ENCODE data around the gene GNAI3. TPM values are rescaled to one million over a fixed set of nuclear protein-coding genes. Genes with fewer than 3 reads are reported as not detected.

The GNAI3 gene
- polyA plus RNA-seq, 1 donor: 7.5 TPM

DNA sequence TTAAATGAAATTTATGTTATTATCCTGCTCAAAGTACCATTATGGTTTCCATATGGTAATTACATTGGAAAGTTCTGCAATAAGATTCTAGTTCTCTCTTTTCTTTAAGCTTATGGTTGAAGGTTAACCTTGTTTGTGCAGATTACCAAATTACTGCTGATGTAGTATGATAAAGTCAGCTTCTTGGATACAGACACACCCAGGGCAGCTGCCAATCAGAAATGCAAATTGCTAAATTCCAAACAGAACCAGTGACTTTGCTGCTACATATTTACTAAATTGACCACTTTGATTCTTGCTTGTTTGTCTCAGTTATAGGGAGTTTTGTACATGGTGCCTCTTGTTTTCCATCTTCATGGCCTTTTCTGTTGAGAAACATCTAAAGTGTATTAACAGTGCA, 44.5 kb downstream of the GNAI3 start:
- Histone ChIP-seq H3K4me1 (ENCODE audit: control insufficient read depth, insufficient read depth, low read length) (no peaks in the 10 kb centered on the region), H3K36me3 (ENCODE audit: control insufficient read depth, insufficient read depth, low read length) (peaks cover 43% of the 10 kb centered on the region), H3K4me3 (ENCODE audit: low read length) (no peak overlapping the region), H3K9me3 (ENCODE audit: control insufficient read depth, low read depth, low read length) (no peaks in the 10 kb centered on the region), H3K27ac (ENCODE audit: low read length) (no peak overlapping the region), H3K27me3 (ENCODE audit: control insufficient read depth, insufficient read depth, low read length) (no peaks in the 10 kb centered on the region)
- DNase-seq: no peak

DNA sequence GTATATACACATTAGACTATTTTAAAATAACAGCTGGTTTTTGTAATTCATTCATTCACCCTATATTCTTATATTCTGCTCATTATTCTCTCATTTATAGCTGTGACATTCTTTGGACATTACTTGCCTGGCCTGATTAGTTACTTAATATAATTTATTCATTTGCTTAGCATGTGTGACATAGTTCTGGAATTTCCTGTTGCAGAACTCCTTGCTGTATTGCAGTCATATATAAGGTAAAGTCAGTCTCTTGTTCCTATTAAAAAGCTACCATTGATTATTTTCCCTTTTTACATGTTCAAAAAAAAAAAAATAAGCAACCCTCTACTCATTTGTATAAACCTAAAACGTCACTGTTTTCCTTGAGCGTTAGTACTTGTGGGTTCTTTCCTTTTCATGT, 47.1 kb downstream of the GNAI3 start:
- H3K4me1 ChIP-seq (ENCODE audit: control insufficient read depth, insufficient read depth, low read length): no peaks in the 10 kb centered on the region
- no peak overlapping the region for H3K4me3 ChIP-seq (ENCODE audit: low read length)
- 92% methylated on average over 2 of the region's 2 CpGs for WGBS (ENCODE audit: insufficient coverage, low lambda C conversion rate)
- H3K9me3 ChIP-seq (ENCODE audit: control insufficient read depth, low read depth, low read length): no peaks in the 10 kb centered on the region
- no peaks in the 10 kb centered on the region for H3K27me3 ChIP-seq (ENCODE audit: control insufficient read depth, insufficient read depth, low read length)
- no peak for DNase-seq
- no peak overlapping the region for H3K27ac ChIP-seq (ENCODE audit: low read length)
- peaks cover 37% of the 10 kb centered on the region for H3K36me3 ChIP-seq (ENCODE audit: control insufficient read depth, insufficient read depth, low read length)

DNA sequence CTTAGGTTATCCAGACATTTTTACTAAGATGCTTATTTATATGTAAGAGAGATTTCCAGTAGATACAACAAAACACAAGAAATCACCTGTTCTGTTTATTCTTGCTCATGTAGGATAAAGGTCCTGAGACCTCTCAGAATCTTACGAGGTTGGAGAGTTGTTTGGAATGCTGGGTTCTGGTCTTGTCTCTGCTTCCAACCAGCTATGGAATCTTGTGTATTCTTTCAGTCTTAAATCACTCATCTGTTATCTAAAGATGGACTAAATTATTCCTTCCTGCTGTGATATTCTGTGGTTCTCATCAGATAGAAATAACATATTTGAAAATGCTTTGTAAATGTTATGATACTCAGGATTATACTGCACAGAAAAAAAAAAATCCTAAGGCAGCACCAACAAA, 49.7 kb downstream of the GNAI3 start:
- Histone ChIP-seq H3K4me3 (ENCODE audit: low read length) (no peak overlapping the region), H3K4me1 (ENCODE audit: control insufficient read depth, insufficient read depth, low read length) (no peaks in the 10 kb centered on the region), H3K27me3 (ENCODE audit: control insufficient read depth, insufficient read depth, low read length) (no peaks in the 10 kb centered on the region), H3K36me3 (ENCODE audit: control insufficient read depth, insufficient read depth, low read length) (peaks cover 23% of the 10 kb centered on the region), H3K27ac (ENCODE audit: low read length) (no peak overlapping the region), H3K9me3 (ENCODE audit: control insufficient read depth, low read depth, low read length) (no peaks in the 10 kb centered on the region)
- no CpG with 5 or more reads among the region's 1 CpG for WGBS (ENCODE audit: insufficient coverage, low lambda C conversion rate)
- no peak for DNase-seq

DNA sequence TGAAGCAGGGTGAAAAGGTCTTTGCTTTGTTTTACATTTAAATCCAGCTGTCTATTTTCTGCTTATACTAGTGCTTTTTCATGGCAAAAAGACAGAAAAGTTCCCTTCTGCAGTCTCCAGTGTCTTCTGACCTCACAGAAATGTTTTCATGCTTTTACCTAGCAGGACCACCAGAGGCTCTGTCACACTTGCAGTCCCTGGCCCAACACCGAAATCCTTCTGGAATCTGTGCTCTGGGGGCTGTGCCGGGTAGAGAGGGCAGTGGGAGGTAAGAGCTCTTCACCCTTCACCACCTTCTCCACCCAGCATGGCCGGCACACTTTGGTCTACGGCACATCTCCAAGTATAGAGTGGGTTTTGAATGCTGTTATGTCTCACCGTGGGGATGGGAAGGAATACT, 50.2 kb downstream of the GNAI3 start:
- Histone ChIP-seq H3K4me1 (ENCODE audit: control insufficient read depth, insufficient read depth, low read length) (no peaks in the 10 kb centered on the region), H3K27ac (ENCODE audit: low read length) (no peak overlapping the region), H3K9me3 (ENCODE audit: control insufficient read depth, low read depth, low read length) (no peaks in the 10 kb centered on the region), H3K4me3 (ENCODE audit: low read length) (no peak overlapping the region), H3K36me3 (ENCODE audit: control insufficient read depth, insufficient read depth, low read length) (peaks cover 18% of the 10 kb centered on the region), H3K27me3 (ENCODE audit: control insufficient read depth, insufficient read depth, low read length) (no peaks in the 10 kb centered on the region)
- no CpG with 5 or more reads among the region's 5 CpGs for WGBS (ENCODE audit: insufficient coverage, low lambda C conversion rate)
- no peak for DNase-seq

DNA sequence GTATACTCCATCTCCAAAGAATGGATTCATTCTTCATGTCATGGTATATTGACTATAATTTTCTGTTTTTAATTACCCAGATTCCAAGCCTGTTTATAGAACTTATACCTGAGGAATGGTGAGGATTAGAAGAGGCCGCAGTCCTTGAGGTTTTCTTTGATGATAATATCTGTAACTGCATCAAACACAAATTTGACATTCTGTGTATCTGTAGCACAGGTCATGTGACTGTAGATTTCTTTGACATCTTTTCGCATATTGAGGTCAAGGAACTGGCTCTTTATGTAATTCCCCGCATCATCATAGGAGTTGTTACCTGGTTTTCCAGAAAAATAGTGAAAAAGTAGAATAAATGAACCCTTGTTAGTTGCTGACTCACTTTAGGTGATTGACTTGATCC, 54.8 kb downstream of the GNAI3 start:
- peaks cover 2% of the 10 kb centered on the region for H3K36me3 ChIP-seq (ENCODE audit: control insufficient read depth, insufficient read depth, low read length)
- no peak overlapping the region for H3K4me3 ChIP-seq (ENCODE audit: low read length)
- no peak overlapping the region for H3K27ac ChIP-seq (ENCODE audit: low read length)
- no peaks in the 10 kb centered on the region for H3K9me3 ChIP-seq (ENCODE audit: control insufficient read depth, low read depth, low read length)
- H3K4me1 ChIP-seq (ENCODE audit: control insufficient read depth, insufficient read depth, low read length): no peaks in the 10 kb centered on the region
- no peaks in the 10 kb centered on the region for H3K27me3 ChIP-seq (ENCODE audit: control insufficient read depth, insufficient read depth, low read length)
- 100% methylated on average over 1 of the region's 3 CpGs for WGBS (ENCODE audit: insufficient coverage, low lambda C conversion rate)
- no peak for DNase-seq

DNA sequence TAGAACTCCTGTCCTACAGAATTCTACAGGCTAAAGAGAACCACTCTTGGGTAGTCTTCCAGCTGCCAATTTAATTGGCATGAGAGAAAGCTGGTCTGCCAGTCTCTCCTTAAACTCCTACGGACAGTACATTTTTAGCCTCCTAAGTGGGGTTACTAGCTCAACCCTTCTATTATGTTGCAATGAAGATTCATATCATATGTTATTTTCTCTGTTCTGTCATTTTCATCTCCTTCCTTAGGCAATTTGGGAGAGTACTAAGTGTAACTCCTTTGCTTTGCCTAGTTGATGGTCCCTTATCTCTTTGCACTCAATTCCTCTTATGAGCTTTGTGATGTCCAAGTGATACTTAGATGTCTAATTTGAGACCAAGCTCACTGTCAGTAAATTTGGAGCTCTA, 57.0 kb downstream of the GNAI3 start:
- Histone ChIP-seq H3K27me3 (ENCODE audit: control insufficient read depth, insufficient read depth, low read length) (no peaks in the 10 kb centered on the region), H3K4me3 (ENCODE audit: low read length) (no peak overlapping the region), H3K9me3 (ENCODE audit: control insufficient read depth, low read depth, low read length) (no peaks in the 10 kb centered on the region), H3K4me1 (ENCODE audit: control insufficient read depth, insufficient read depth, low read length) (no peaks in the 10 kb centered on the region), H3K36me3 (ENCODE audit: control insufficient read depth, insufficient read depth, low read length) (peaks cover 2% of the 10 kb centered on the region), H3K27ac (ENCODE audit: low read length) (no peak overlapping the region)
- WGBS (ENCODE audit: insufficient coverage, low lambda C conversion rate): no CpG with 5 or more reads among the region's 1 CpG
- no peak for DNase-seq

DNA sequence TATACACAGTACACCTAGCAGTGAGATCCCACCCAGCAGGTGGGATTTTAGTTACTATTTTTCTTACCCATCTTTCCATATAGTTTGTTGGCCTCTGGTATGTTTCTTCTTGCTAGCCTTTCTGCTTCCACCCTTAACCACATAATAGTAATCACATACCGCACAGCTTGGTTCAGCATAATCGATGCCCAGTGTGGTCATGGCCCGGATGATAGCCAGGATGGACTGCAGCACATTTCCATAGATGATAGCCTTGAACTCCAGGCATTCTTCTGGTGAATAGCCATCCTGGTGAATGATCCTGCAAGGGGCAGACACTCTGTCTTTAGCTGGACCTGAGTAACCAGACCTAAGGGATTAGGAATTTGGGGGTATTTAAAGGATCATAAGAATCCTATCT, 61.5 kb downstream of the GNAI3 start:
- Histone ChIP-seq H3K27me3 (ENCODE audit: control insufficient read depth, insufficient read depth, low read length) (no peaks in the 10 kb centered on the region), H3K36me3 (ENCODE audit: control insufficient read depth, insufficient read depth, low read length) (peaks cover 2% of the 10 kb centered on the region), H3K4me3 (ENCODE audit: low read length) (no peak overlapping the region), H3K9me3 (ENCODE audit: control insufficient read depth, low read depth, low read length) (no peaks in the 10 kb centered on the region), H3K4me1 (ENCODE audit: control insufficient read depth, insufficient read depth, low read length) (no peaks in the 10 kb centered on the region), H3K27ac (ENCODE audit: low read length) (no peak overlapping the region)
- WGBS (ENCODE audit: insufficient coverage, low lambda C conversion rate): no CpG with 5 or more reads among the region's 3 CpGs
- no peak for DNase-seq

DNA sequence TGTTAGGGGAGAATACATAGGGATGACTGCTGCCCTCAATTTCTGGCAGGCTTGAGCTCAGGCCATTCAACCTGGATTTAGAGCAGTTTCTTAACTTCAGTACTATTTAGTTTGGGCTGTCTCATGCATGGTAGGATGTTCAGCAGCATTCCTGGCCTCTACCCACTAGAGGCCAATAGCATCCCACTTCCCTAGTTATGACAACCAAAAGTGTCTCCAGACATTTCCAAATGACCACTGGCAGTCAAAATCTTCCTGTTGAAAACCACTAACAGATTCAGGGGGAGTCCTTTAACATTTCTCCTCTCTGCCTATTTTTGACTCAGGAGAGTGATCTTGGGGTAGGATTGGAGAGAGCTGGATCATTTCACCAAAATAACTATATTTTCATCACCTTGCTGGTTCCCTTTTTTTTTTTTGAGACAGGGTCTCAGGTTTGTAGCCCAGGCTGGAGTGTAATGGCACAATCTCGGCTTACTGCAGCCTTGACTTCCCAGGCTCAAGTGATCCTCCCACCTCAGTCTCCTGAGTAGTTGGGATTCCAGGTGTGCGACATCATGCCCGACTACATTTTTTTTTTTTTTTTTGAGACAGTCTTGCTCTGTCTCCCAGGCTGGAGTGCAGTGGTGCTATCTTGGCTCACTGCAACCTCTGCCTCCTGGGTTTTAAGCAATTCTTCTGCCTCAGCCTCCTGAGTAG, 62.3 kb downstream of the GNAI3 start:
- Histone ChIP-seq H3K27ac (ENCODE audit: low read length) (no peak overlapping the region), H3K4me3 (ENCODE audit: low read length) (no peak overlapping the region), H3K9me3 (ENCODE audit: control insufficient read depth, low read depth, low read length) (no peaks in the 10 kb centered on the region), H3K27me3 (ENCODE audit: control insufficient read depth, insufficient read depth, low read length) (no peaks in the 10 kb centered on the region), H3K4me1 (ENCODE audit: control insufficient read depth, insufficient read depth, low read length) (no peaks in the 10 kb centered on the region), H3K36me3 (ENCODE audit: control insufficient read depth, insufficient read depth, low read length) (peaks cover 2% of the 10 kb centered on the region)
- WGBS (ENCODE audit: insufficient coverage, low lambda C conversion rate): no CpG with 5 or more reads among the region's 3 CpGs
- DNase-seq: no peak

DNA sequence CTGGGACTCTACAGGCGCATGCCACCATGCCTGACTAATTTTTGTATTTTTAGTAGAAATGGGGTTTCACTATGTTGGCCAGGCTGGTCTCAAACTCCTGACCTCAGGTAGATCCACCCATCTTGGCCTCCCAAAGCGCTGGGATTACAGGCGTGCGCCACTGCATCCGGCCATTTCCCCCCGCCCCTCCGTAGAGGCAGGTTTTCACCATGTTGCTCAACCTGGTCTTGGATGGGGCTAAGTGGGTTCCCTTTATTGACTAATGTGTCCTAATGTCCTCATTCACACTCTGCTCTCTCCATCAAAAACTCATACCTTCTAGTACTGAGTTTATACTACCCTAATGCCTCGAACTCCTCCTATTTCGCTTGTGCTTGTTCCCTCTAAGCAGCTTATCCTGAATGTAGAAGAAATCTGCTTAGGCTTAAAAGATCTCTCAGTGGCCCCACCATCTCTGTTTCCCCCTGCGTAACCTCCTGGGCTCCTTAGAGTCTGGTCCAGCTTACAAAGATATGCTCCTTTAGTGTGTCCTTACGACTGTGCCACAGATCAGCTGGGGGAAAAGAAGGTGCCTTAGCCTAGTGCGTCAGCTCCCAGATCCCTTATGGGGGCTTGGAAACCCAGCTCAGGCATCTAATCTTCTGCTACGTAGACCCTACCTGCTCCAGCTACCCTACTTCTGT, 63.0 kb downstream of the GNAI3 start:
- no peak for DNase-seq
- Histone ChIP-seq H3K27me3 (ENCODE audit: control insufficient read depth, insufficient read depth, low read length) (no peaks in the 10 kb centered on the region), H3K9me3 (ENCODE audit: control insufficient read depth, low read depth, low read length) (no peaks in the 10 kb centered on the region), H3K4me1 (ENCODE audit: control insufficient read depth, insufficient read depth, low read length) (no peaks in the 10 kb centered on the region), H3K27ac (ENCODE audit: low read length) (no peak overlapping the region), H3K4me3 (ENCODE audit: low read length) (no peak overlapping the region), H3K36me3 (ENCODE audit: control insufficient read depth, insufficient read depth, low read length) (no peaks in the 10 kb centered on the region)
- no CpG with 5 or more reads among the region's 13 CpGs for WGBS (ENCODE audit: insufficient coverage, low lambda C conversion rate)

DNA sequence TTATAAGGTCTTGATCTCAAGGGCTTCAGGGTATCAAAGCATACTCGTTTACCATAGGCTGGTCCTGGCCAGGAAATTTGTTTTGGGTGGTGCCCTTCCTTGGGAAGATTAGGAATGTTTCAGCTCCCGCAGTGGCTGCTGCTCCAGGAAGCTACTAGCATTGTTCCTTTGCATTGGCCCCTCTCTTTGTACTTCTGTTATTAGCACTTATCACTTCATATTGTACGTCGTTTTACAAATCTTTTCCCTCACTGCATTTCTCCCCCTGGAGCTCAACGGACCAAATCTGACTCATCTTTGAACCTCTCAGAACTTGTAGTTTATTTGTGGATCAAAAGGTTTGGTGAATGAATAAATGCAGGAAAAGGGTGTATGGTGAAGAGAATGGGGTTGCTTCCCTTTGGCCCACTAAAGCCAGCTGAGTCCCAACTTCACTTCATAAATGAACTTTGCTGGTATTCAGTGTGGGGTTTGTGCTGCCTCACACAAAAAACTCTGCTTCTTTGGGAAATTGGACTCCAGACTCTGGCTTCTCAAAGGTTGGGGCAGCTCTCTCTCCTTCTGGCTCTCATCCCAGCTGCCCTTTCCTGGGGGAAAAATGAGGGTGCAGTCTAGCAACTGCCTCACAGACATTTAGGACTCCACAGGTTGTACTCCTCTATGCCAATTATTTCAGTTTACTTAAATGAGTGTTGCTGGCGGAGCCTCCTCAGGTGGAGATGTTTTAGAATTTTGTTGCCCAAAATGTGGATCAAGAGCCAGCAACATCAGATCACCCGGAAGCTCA, 65.1 kb downstream of the GNAI3 start:
- no peak overlapping the region for H3K27ac ChIP-seq (ENCODE audit: low read length)
- no peaks in the 10 kb centered on the region for H3K27me3 ChIP-seq (ENCODE audit: control insufficient read depth, insufficient read depth, low read length)
- 50% methylated on average over 2 of the region's 7 CpGs for WGBS (ENCODE audit: insufficient coverage, low lambda C conversion rate)
- H3K4me3 ChIP-seq (ENCODE audit: low read length): no peak overlapping the region
- no peaks in the 10 kb centered on the region for H3K36me3 ChIP-seq (ENCODE audit: control insufficient read depth, insufficient read depth, low read length)
- H3K4me1 ChIP-seq (ENCODE audit: control insufficient read depth, insufficient read depth, low read length): peaks cover 5% of the 10 kb centered on the region
- H3K9me3 ChIP-seq (ENCODE audit: control insufficient read depth, low read depth, low read length): no peaks in the 10 kb centered on the region
- DNase-seq: no peak

Data from large intestine (tissue), 3 donors.